ENCODE results near the gene COA5.
"Not testable (repeated sequence)": the region's sequence is repeated elsewhere in the genome, so short reads cannot be mapped to it uniquely, and the experiment has no call there.

The COA5 gene

GRCh38 chr2:98607104-98607503 is 1.2 kb downstream of the COA5 start:
- no peak for TF ChIP-seq CTCF (IDR thresholded peaks at IDR 0.05; ENCODE audit: low read depth, low read length)
- peak overlapping the region; percentile 85 to 88 for H3K4me3 ChIP-seq (replicated peaks in 1 of 2; ENCODE audit: low read depth in 2 of 2, low read length in 2 of 2)
- no peak for DNase-seq (ENCODE audit: low read depth in 2 of 2)

GRCh38 chr2:98606431-98606830 is 1.9 kb downstream of the COA5 start:
- H3K4me3 ChIP-seq (replicated peaks in 1 of 2; ENCODE audit: low read depth in 2 of 2, low read length in 2 of 2) = no peak overlapping the region
- no peak for TF ChIP-seq CTCF (IDR thresholded peaks at IDR 0.05; ENCODE audit: low read depth, low read length)
- no peak for DNase-seq (ENCODE audit: low read depth in 2 of 2)

- TF ChIP-seq CTCF (IDR thresholded peaks at IDR 0.05; ENCODE audit: low read depth, low read length) = no peak
- DNase-seq (ENCODE audit: low read depth in 2 of 2) = no peak
- H3K4me3 ChIP-seq (replicated peaks in 1 of 2; ENCODE audit: low read depth in 2 of 2, low read length in 2 of 2) = no peak overlapping the region
Measured at GRCh38 chr2:98605076-98605475, 3.2 kb downstream of the COA5 start.

GRCh38 chr2:98604547-98604946 is 3.8 kb downstream of the COA5 start:
- H3K4me3 ChIP-seq (replicated peaks in 1 of 2; ENCODE audit: low read depth in 2 of 2, low read length in 2 of 2) = no peak overlapping the region
- TF ChIP-seq CTCF (IDR thresholded peaks at IDR 0.05; ENCODE audit: low read depth, low read length) = no peak
- no peak for DNase-seq (ENCODE audit: low read depth in 2 of 2)

- DNase-seq (ENCODE audit: low read depth in 2 of 2) = peak; percentile 56 to 60
Measured at GRCh38 chr2:98601532-98602132, 6.7 kb downstream of the COA5 start.

GRCh38 chr2:98598781-98599428 is 9.4 kb downstream of the COA5 start:
- H3K4me3 ChIP-seq (replicated peaks in 1 of 2; ENCODE audit: low read depth in 2 of 2, low read length in 2 of 2) = no peak overlapping the region
- TF ChIP-seq CTCF (IDR thresholded peaks at IDR 0.05; ENCODE audit: low read depth, low read length) = no peak
- peak; percentile 26 to 84 for DNase-seq (ENCODE audit: low read depth in 2 of 2)

More at GRCh38 chr2:98601532-98602132, 6.7 kb downstream of the COA5 start:
- no peak overlapping the region for H3K4me3 ChIP-seq (replicated peaks in 1 of 2; ENCODE audit: low read depth in 2 of 2, low read length in 2 of 2)
- peak; percentile 77 for TF ChIP-seq CTCF (IDR thresholded peaks at IDR 0.05; ENCODE audit: low read depth, low read length)

GRCh38 chr2:98594665-98595064 is 13.6 kb downstream of the COA5 start:
- not testable (repeated sequence) for H3K4me3 ChIP-seq (replicated peaks in 1 of 2; ENCODE audit: low read depth in 2 of 2, low read length in 2 of 2)

More at GRCh38 chr2:98594665-98595064, 13.6 kb downstream of the COA5 start:
- not testable (repeated sequence) for DNase-seq (ENCODE audit: low read depth in 2 of 2)
